Lung (tissue), 12 donors: ENCODE results near the gene LLGL2. TPM values are rescaled to one million over a fixed set of nuclear protein-coding genes. Genes with fewer than 3 reads are reported as not detected.

Source experiments
- ATAC-seq: fragments of 200-7000 bp; cut with Tn5 transposase; one replicate; pipeline ENCODE4 v1.9.1; 2020; ENCODE audit warnings: moderate number of reproducible peaks; ENCODE audit not compliant: insufficient read depth, low FRiP score
- DNase-seq, 3 donors: peaks; one replicate each; pipeline ENCODE4 v3.0.0-alpha.2; 2013 to 2017
- H3K27ac ChIP-seq, 2 donors: one replicate each; pipeline ENCODE4 v1.5.1; 2013; ENCODE audit warnings: mild to moderate bottlenecking in 2 of 2, moderate library complexity in 2 of 2, control low read depth in 1 of 2, inconsistent platforms in 1 of 2, low read depth in 1 of 2, low read length in 1 of 2
- H3K27me3 ChIP-seq, 3 donors: one replicate each; pipeline ENCODE4 v1.5.1; 2013; ENCODE audit warnings: low read length in 2 of 3; ENCODE audit not compliant: control insufficient read depth in 3 of 3, insufficient read depth in 3 of 3
- H3K36me3 ChIP-seq, 4 donors: one replicate each; pipeline ENCODE4 v1.5.1; 2013; ENCODE audit warnings: low read length in 4 of 4, mild to moderate bottlenecking in 1 of 4, moderate library complexity in 1 of 4; ENCODE audit not compliant: control insufficient read depth in 4 of 4, insufficient read depth in 4 of 4
- H3K4me1 ChIP-seq, 5 donors: one replicate each; pipeline ENCODE4 v1.5.1; 2013; ENCODE audit warnings: low read length in 5 of 5, mild to moderate bottlenecking in 2 of 5, moderate library complexity in 1 of 5; ENCODE audit not compliant: control insufficient read depth in 5 of 5, insufficient read depth in 5 of 5
- H3K4me3 ChIP-seq: one replicate; pipeline ENCODE4 v1.5.1; 2013; ENCODE audit warnings: mild to moderate bottlenecking, control low read depth, moderate library complexity
- H3K9ac ChIP-seq, 2 donors: one replicate each; pipeline ENCODE4 v1.5.1; 2013; ENCODE audit warnings: low read length in 2 of 2, control low read depth in 1 of 2; ENCODE audit not compliant: insufficient read depth in 1 of 2
- H3K9me3 ChIP-seq, 4 donors: one replicate each; pipeline ENCODE4 v1.5.1; 2013; ENCODE audit warnings: low read length in 3 of 4, mild to moderate bottlenecking in 1 of 4, moderate library complexity in 1 of 4; ENCODE audit not compliant: control insufficient read depth in 4 of 4, insufficient read depth in 3 of 4
- CTCF ChIP-seq: IDR thresholded peaks from 2 replicates; pipeline ENCODE4 v1.5.1; 2012; ENCODE audit warnings: mild to moderate bottlenecking; ENCODE audit errors: control extremely low read depth, extremely low read depth
- WGBS, 2 donors: extraction: QIAGEN DNeasy Blood & Tissue Kit; methylation state at CpG; one replicate each; pipeline ENCODE4 v1.1.7; 2013; 5-methylcytosine and 5-hydroxymethylcytosine counted together
- polyA plus RNA-seq, 2 donors: library from polyadenylated mRNA; stranded (reverse); fragments of 200-250 nt; gene quantifications; one replicate each; pipeline ENCODE4 v1.2.1, GENCODE V29; 2013
- total RNA-seq, 2 donors: library from RNA; depleted of rRNA in 1 of 2; stranded (reverse); fragments of >200 nt in 1 of 2; gene quantifications; one replicate each; pipeline ENCODE4 v1.2.1, GENCODE V29; 2014 to 2021
- donor health status: control.
- donor health status: control.
- donor health status: Bipolar disorder and iron deficiency.
- donor health status: healthy.
- donor health status: DM: yes; HTN: yes; CAD: no.

Gene LLGL2
- total and polyA plus RNA-seq, 4 donors: 80.5 to 199 (median 149) TPM

- Histone ChIP-seq H3K27me3 (no peaks in the 10 kb centered on the region), H3K27ac (no peak overlapping the region), H3K9ac (no peak overlapping the region), H3K4me1 (no peaks in the 10 kb centered on the region), H3K9me3 (no peaks in the 10 kb centered on the region), H3K36me3 (peaks cover 0 to 46% (median 0%) of the 10 kb centered on the region in 4 donors), H3K4me3 (no peak overlapping the region)
- no peak for TF ChIP-seq CTCF
- no peak for ATAC-seq
- 93 to 95% methylated on average over 39 of the region's 39 CpGs for WGBS, 2 donors
- no peak for DNase-seq
Measured at GRCh38 chr17:75572713-75573539, 47.4 kb downstream of the LLGL2 start.

GRCh38 chr17:75573540-75573957, 48.1 kb downstream of the LLGL2 start:
- no peak for TF ChIP-seq CTCF
- H3K4me3 ChIP-seq: no peak overlapping the region
- ATAC-seq (no peak), DNase-seq (no peak)
- no peak overlapping the region for H3K9ac ChIP-seq
- H3K36me3 ChIP-seq: peaks cover 0 to 41% (median 0%) of the 10 kb centered on the region in 4 donors
- H3K27ac ChIP-seq: no peak overlapping the region
- WGBS, 2 donors: 83 to 95% methylated on average over 15 to 16 of the region's 16 CpGs
- H3K9me3 ChIP-seq: no peaks in the 10 kb centered on the region
- H3K4me1 ChIP-seq: no peaks in the 10 kb centered on the region
- H3K27me3 ChIP-seq: no peaks in the 10 kb centered on the region

GRCh38 chr17:75573994-75574393, 48.5 kb downstream of the LLGL2 start:
- H3K9ac ChIP-seq: no peak overlapping the region
- no peaks in the 10 kb centered on the region for H3K27me3 ChIP-seq
- H3K27ac ChIP-seq: no peak overlapping the region
- no peaks in the 10 kb centered on the region for H3K9me3 ChIP-seq
- TF ChIP-seq CTCF: no peak
- H3K4me3 ChIP-seq: no peak overlapping the region
- DNase-seq: no peak
- peaks cover 0 to under 1% (median 0%) of the 10 kb centered on the region in 5 donors for H3K4me1 ChIP-seq
- H3K36me3 ChIP-seq: peaks cover 0 to 38% (median 0%) of the 10 kb centered on the region in 4 donors
- WGBS, 2 donors: 94 to 97% methylated on average over 13 of the region's 13 CpGs
- no peak for ATAC-seq
